Panc1 (cell line): Measurements from ENCODE around the gene KIAA1614. TPM values are rescaled to one million over a fixed set of nuclear protein-coding genes. Genes with fewer than 3 reads are reported as not detected.

Source experiments
- ATAC-seq: fragments of 200-7000 bp; cut with Tn5 transposase; 2 replicates; pipeline ENCODE4 v1.9.1; 2020; ENCODE audit warnings: mild to moderate bottlenecking, moderate library complexity
- BruUV-seq: library from RNA; stranded (reverse); fragments of 400-500 nt; replicated peaks from 2 replicates; lab custom pipeline; 2021; lab: Mats Ljungman, UMichigan
- CTCF ChIA-PET: fragments of 300-600 bp; sonication (Branson Sonifier 250); formaldehyde crosslinking; loops from one replicate; lab custom pipeline; 2022; ENCODE audit warnings: antibody characterized with exemption; lab: Charles Lee
- POLR2A ChIA-PET: fragments of 300-600 bp; sonication (Branson Sonifier 250); formaldehyde crosslinking; loops from one replicate; lab custom pipeline; 2022; ENCODE audit warnings: antibody characterized with exemption; lab: Charles Lee
- DNase-seq: peaks from one replicate; pipeline ENCODE4 v3.0.0-alpha.2; 2010; ENCODE audit warnings: low read depth, low spot score
- H3K27ac ChIP-seq: 2 replicates; pipeline ENCODE4 v1.5.1; 2011; ENCODE audit warnings: mild to moderate bottlenecking, low read length, inconsistent platforms
- H3K27me3 ChIP-seq: fragments of 200-500 bp; sonication (Bioruptor generic); 2 replicates; pipeline ENCODE4 v1.6.0; 2014; ENCODE audit warnings: low read length, inconsistent platforms; ENCODE audit not compliant: control insufficient read depth, insufficient read depth
- H3K36me3 ChIP-seq: fragments of 200-500 bp; sonication (Bioruptor generic); 2 replicates; pipeline ENCODE4 v1.5.1; 2014; ENCODE audit warnings: inconsistent platforms, mild to moderate bottlenecking, low read length, moderate library complexity; ENCODE audit not compliant: control insufficient read depth, insufficient read depth
- H3K4me1 ChIP-seq: 2 replicates; pipeline ENCODE4 v1.5.1; 2011; ENCODE audit warnings: inconsistent platforms, mild to moderate bottlenecking, low read length, moderate library complexity; ENCODE audit not compliant: control insufficient read depth, insufficient read depth
- H3K4me3 ChIP-seq, 2 experiments: 2 replicates each; pipeline ENCODE4 v1.5.1; 2011 to 2012; ENCODE audit warnings: low read depth in 2 of 2, low read length in 2 of 2, mild to moderate bottlenecking in 2 of 2, inconsistent platforms in 1 of 2, moderate library complexity in 1 of 2
- H3K9me3 ChIP-seq: fragments of 200-500 bp; sonication (Bioruptor generic); 2 replicates; pipeline ENCODE4 v1.5.1; 2014; ENCODE audit warnings: low read depth, mild to moderate bottlenecking, inconsistent platforms, low read length, moderate library complexity; ENCODE audit not compliant: control insufficient read depth, insufficient read depth
- POLR2AphosphoS5 ChIP-seq: IDR thresholded peaks from 2 replicates; pipeline ENCODE4 v1.6.1; 2012; ENCODE audit warnings: mild to moderate bottlenecking, low read depth, low read length, moderate library complexity
- SIN3A ChIP-seq: IDR thresholded peaks from 2 replicates; pipeline ENCODE4 v1.6.1; 2012; ENCODE audit warnings: low read depth, mild to moderate bottlenecking, low read length, moderate library complexity, borderline replicate concordance; ENCODE audit not compliant: insufficient read depth
- TCF7L2 ChIP-seq: IDR thresholded peaks from 2 replicates; pipeline ENCODE4 v1.6.1; 2011; ENCODE audit warnings: mild to moderate bottlenecking, low read depth, low read length, inconsistent platforms
- in situ Hi-C: cut with HindIII; loops from 2 replicates; pipeline ENCODE4 v1.10.0; 2016; ENCODE audit warnings: low sequenced_read_pairs, low pct_unique_long_range_greater_than_20kb
- intact Hi-C: fragments of 100-400 bp; cut with micrococcal nuclease; formaldehyde crosslinking; loops from one replicate; pipeline ENCODE4 v1.10.0; 2022; ENCODE audit not compliant: unreplicated experiment
- total RNA-seq: library from RNA; stranded (reverse); gene quantifications from one replicate; pipeline ENCODE4 v1.2.1, GENCODE V29; 2021; ENCODE audit not compliant: unreplicated experiment
- TF ChIP-seq, protein P1 (sequence below), 2 experiments: IDR thresholded peaks; 2 replicates each; pipeline ENCODE4 v1.6.1; 2011 to 2012; ENCODE audit warnings: low read depth in 2 of 2, control low read depth in 1 of 2, low read length in 1 of 2, mild to moderate bottlenecking in 1 of 2, moderate library complexity in 1 of 2; ENCODE audit not compliant: insufficient read depth in 1 of 2
- TF ChIP-seq, protein P2 (sequence below): fragments of 450-650 bp; IDR thresholded peaks from 2 replicates; pipeline ENCODE4 v1.5.1; 2017; ENCODE audit warnings: mild to moderate bottlenecking

KIAA1614 gene
- total RNA-seq, 1 experiment from 2014 or later, result 0.80 TPM

DNA sequence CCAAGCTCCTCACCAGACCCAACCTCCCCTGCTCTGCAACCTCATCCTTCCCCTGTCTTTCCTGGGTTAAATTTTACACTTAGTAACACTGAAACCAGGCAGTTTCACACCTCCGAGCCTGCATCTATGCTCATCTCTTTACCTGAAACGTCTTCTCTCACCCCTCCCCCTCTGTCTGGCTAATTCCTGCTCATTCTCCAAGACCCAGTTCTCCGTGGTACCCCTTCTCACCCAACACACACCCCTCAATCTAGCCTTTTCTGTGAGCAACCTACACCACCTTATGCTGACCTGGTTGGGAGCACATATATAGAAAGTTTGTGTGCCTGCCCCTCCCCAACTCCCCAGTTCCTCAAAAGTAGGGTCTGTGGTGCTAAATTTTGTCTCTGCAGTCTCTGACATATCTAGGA is 3.7 kb upstream of the KIAA1614 start:
- Histone ChIP-seq H3K4me3 (no peak overlapping the region), H3K4me1 (peaks cover 3% of the 10 kb centered on the region; the same call in 1 of the 2 replicates), H3K36me3 (no peaks in the 10 kb centered on the region), H3K27ac (no peak overlapping the region), H3K9me3 (no peaks in the 10 kb centered on the region), H3K27me3 (no peaks in the 10 kb centered on the region)
- TF ChIP-seq TCF7L2, result no peak
- TF ChIP-seq, protein P1, sequence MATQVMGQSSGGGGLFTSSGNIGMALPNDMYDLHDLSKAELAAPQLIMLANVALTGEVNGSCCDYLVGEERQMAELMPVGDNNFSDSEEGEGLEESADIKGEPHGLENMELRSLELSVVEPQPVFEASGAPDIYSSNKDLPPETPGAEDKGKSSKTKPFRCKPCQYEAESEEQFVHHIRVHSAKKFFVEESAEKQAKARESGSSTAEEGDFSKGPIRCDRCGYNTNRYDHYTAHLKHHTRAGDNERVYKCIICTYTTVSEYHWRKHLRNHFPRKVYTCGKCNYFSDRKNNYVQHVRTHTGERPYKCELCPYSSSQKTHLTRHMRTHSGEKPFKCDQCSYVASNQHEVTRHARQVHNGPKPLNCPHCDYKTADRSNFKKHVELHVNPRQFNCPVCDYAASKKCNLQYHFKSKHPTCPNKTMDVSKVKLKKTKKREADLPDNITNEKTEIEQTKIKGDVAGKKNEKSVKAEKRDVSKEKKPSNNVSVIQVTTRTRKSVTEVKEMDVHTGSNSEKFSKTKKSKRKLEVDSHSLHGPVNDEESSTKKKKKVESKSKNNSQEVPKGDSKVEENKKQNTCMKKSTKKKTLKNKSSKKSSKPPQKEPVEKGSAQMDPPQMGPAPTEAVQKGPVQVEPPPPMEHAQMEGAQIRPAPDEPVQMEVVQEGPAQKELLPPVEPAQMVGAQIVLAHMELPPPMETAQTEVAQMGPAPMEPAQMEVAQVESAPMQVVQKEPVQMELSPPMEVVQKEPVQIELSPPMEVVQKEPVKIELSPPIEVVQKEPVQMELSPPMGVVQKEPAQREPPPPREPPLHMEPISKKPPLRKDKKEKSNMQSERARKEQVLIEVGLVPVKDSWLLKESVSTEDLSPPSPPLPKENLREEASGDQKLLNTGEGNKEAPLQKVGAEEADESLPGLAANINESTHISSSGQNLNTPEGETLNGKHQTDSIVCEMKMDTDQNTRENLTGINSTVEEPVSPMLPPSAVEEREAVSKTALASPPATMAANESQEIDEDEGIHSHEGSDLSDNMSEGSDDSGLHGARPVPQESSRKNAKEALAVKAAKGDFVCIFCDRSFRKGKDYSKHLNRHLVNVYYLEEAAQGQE (IDR thresholded peaks at IDR 0.05; ENCODE audit: insufficient read depth in 1 of 2, low read depth in 2 of 2, low read length in 1 of 2), result no peak
- no peak for TF ChIP-seq POLR2AphosphoS5
- TF ChIP-seq, protein P2, sequence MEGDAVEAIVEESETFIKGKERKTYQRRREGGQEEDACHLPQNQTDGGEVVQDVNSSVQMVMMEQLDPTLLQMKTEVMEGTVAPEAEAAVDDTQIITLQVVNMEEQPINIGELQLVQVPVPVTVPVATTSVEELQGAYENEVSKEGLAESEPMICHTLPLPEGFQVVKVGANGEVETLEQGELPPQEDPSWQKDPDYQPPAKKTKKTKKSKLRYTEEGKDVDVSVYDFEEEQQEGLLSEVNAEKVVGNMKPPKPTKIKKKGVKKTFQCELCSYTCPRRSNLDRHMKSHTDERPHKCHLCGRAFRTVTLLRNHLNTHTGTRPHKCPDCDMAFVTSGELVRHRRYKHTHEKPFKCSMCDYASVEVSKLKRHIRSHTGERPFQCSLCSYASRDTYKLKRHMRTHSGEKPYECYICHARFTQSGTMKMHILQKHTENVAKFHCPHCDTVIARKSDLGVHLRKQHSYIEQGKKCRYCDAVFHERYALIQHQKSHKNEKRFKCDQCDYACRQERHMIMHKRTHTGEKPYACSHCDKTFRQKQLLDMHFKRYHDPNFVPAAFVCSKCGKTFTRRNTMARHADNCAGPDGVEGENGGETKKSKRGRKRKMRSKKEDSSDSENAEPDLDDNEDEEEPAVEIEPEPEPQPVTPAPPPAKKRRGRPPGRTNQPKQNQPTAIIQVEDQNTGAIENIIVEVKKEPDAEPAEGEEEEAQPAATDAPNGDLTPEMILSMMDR, result no peak
- no TSS peak for BruUV-seq
- ChIA-PET CTCF (interaction anchor here (0.8 to 1.0 kb wide), 2 partner anchors 27 to 30 kb away, joined by 3 read pairs; no protein-coding TSS in a partner anchor), POLR2A (interaction anchor here (0.5 kb wide), 1 partner anchor 11 kb away, joined by 5 read pairs; no protein-coding TSS in a partner anchor)
- DNase-seq (no peak), ATAC-seq (no peak)
- intact Hi-C loops, result no loop called here
- in situ Hi-C loops, result no loop called here

DNA sequence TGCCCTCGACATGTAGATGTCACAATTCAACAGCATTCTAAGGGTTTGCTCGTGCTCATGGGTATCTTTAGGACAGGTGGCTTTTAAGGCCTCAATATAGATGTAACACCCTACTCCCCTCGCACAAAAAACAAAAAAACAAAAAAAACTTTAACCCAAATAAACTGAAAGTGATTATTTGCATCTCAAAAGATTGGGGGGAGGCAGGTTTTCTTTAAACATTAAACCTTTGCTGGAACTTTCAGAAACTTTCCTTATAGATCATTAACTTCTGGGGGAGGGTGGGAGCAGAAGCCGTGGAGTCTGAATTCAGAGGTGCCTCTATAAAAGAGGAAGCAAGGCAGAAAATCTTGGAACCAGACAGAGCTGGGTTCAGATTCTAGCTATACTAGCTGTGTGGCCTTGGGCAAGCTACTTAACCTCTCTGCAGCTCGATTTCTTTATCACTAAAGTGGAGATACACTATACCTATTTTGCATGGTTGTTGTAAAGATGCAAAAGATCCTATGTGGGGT is 3.2 kb upstream of the KIAA1614 start:
- Histone ChIP-seq H3K4me1 (peaks cover 3% of the 10 kb centered on the region; the same call in 1 of the 2 replicates), H3K27me3 (no peaks in the 10 kb centered on the region), H3K4me3 (no peak overlapping the region), H3K36me3 (no peaks in the 10 kb centered on the region), H3K27ac (no peak overlapping the region), H3K9me3 (no peaks in the 10 kb centered on the region)
- in situ Hi-C loops, result no loop called here
- TF ChIP-seq, protein P2, result no peak
- TF ChIP-seq POLR2AphosphoS5 (no peak), SIN3A (no peak), TCF7L2 (no peak)
- TF ChIP-seq, protein P1 (IDR thresholded peaks at IDR 0.05; ENCODE audit: insufficient read depth in 1 of 2, low read depth in 2 of 2, low read length in 1 of 2), result no peak
- POLR2A ChIA-PET, result no interaction called here
- DNase-seq (no peak), ATAC-seq (no peak)
- intact Hi-C loops, result no loop called here
- CTCF ChIA-PET, result interaction anchor here (1.0 kb wide), 1 partner anchor 28 kb away, joined by 3 read pairs; no protein-coding TSS in a partner anchor
- no TSS peak for BruUV-seq
